Gastrocnemius medialis (tissue), 4 donors: ENCODE results near the gene ZBTB37.

Experiments
- POLR2A ChIP-seq, 2 donors: fragments of 450-650 bp; IDR thresholded peaks; one replicate each; pipeline ENCODE4 v1.6.1; 2017; ENCODE audit warnings: antibody characterized with exemption in 2 of 2, mild to moderate bottlenecking in 2 of 2, moderate library complexity in 2 of 2
- TF ChIP-seq, protein P1 (sequence below), 5 experiments: fragments of 450-650 bp in 3 of 5; fragments of 200-600 bp in 2 of 5; sonication (generic) in 2 of 5; IDR thresholded peaks in 4 of 5; conservative IDR thresholded peaks in 1 of 5; 1 replicate in 4 of 5; 2 replicates in 1 of 5; pipeline ENCODE4 v1.5.1; 2016 to 2019; ENCODE audit warnings: antibody characterized with exemption in 5 of 5, mild to moderate bottlenecking in 3 of 5, moderate library complexity in 3 of 5

GRCh38 chr1:173852105-173852504 is 16.1 kb upstream of the ZBTB37 start:
- TF ChIP-seq POLR2A (IDR thresholded peaks at IDR 0.05) = no peak
- TF ChIP-seq, protein P1, sequence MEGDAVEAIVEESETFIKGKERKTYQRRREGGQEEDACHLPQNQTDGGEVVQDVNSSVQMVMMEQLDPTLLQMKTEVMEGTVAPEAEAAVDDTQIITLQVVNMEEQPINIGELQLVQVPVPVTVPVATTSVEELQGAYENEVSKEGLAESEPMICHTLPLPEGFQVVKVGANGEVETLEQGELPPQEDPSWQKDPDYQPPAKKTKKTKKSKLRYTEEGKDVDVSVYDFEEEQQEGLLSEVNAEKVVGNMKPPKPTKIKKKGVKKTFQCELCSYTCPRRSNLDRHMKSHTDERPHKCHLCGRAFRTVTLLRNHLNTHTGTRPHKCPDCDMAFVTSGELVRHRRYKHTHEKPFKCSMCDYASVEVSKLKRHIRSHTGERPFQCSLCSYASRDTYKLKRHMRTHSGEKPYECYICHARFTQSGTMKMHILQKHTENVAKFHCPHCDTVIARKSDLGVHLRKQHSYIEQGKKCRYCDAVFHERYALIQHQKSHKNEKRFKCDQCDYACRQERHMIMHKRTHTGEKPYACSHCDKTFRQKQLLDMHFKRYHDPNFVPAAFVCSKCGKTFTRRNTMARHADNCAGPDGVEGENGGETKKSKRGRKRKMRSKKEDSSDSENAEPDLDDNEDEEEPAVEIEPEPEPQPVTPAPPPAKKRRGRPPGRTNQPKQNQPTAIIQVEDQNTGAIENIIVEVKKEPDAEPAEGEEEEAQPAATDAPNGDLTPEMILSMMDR (IDR thresholded peaks at IDR 0.05 in 4 of 5, conservative IDR thresholded peaks at IDR 0.05 in 1 of 5) = no peak
